HCT116 (cell line): ENCODE results near the gene HMGCS2.

Source experiments
- CBX3 ChIP-seq: IDR thresholded peaks from 2 replicates; pipeline ENCODE4 v1.6.1; 2012; ENCODE audit warnings: low read depth
- CTCF ChIP-seq, 3 experiments: fragments of 200-600 bp in 1 of 3; sonication (generic) in 1 of 3; IDR thresholded peaks in 2 of 3; conservative IDR thresholded peaks in 1 of 3; 2 replicates each; pipeline ENCODE4 v1.5.1; 2012 to 2017; ENCODE audit warnings: low read depth in 2 of 3, low read length in 2 of 3, antibody characterized with exemption in 1 of 3, borderline replicate concordance in 1 of 3, control low read depth in 1 of 3, mild to moderate bottlenecking in 1 of 3, mixed read lengths in 1 of 3, mixed run types in 1 of 3, moderate library complexity in 1 of 3; ENCODE audit not compliant: insufficient read depth in 1 of 3
- EZH2 ChIP-seq: fragments of 200-600 bp; sonication (generic); IDR thresholded peaks from 2 replicates; pipeline ENCODE4 v1.6.1; 2017; ENCODE audit warnings: antibody characterized with exemption, mixed run types
- EZH2phosphoT487 ChIP-seq: fragments of 200-600 bp; IDR thresholded peaks from 2 replicates; pipeline ENCODE4 v1.6.1; 2018; ENCODE audit warnings: antibody characterized with exemption, borderline replicate concordance
- MAX ChIP-seq: IDR thresholded peaks from 2 replicates; pipeline ENCODE4 v1.6.1; 2012

- TF ChIP-seq CTCF (IDR thresholded peaks at IDR 0.05 in 2 of 3, conservative IDR thresholded peaks at IDR 0.05 in 1 of 3; ENCODE audit: borderline replicate concordance in 1 of 3, insufficient read depth in 1 of 3, low read depth in 2 of 3, low read length in 2 of 3) (no peak), EZH2phosphoT487 (no peak), CBX3 (no peak), EZH2 (no peak), MAX (no peak)
Observed at GRCh38 chr1:119784191-119784781, 15.6 kb upstream of the HMGCS2 start.
